Heart left ventricle (tissue), 16 donors: ENCODE measurements around the gene OSCP1. TPM values are rescaled to one million over a fixed set of nuclear protein-coding genes. Genes with fewer than 3 reads are reported as not detected.

Experiments used
- ATAC-seq, 4 donors: fragments of 200-7000 bp; cut with Tn5 transposase; one replicate each; pipeline ENCODE4 v1.9.1; 2020 to 2022; ENCODE audit warnings: moderate library complexity in 4 of 4, mild to moderate bottlenecking in 3 of 4, moderate number of reproducible peaks in 1 of 4
- DNase-seq, 5 donors: peaks; one replicate each; pipeline ENCODE4 v3.0.0-alpha.2; 2020
- H3K27ac ChIP-seq, 12 donors: fragments of 200-600 bp; sonication (generic) in 4 of 12; one replicate each; pipeline versions ENCODE4 v1.5.0 to v1.8.0; 2016 to 2022; ENCODE audit warnings: mild to moderate bottlenecking in 2 of 12
- H3K27me3 ChIP-seq, 9 donors: fragments of 200-600 bp; sonication (generic) in 2 of 9; one replicate each; pipeline versions ENCODE4 v1.5.1 to v1.8.0; 2016 to 2022; ENCODE audit warnings: mild to moderate bottlenecking in 3 of 9
- H3K36me3 ChIP-seq, 9 donors: fragments of 200-600 bp; sonication (generic) in 2 of 9; one replicate each; pipeline versions ENCODE4 v1.5.0 to v1.8.0; 2018 to 2022; ENCODE audit warnings: mild to moderate bottlenecking in 2 of 9
- H3K4me1 ChIP-seq, 12 donors: fragments of 200-600 bp; sonication (generic) in 4 of 12; one replicate each; pipeline versions ENCODE4 v1.5.0 to v1.8.0; 2016 to 2022; ENCODE audit warnings: mild to moderate bottlenecking in 3 of 12
- H3K4me3 ChIP-seq, 12 donors: fragments of 200-600 bp; sonication (generic) in 4 of 12; one replicate each; pipeline versions ENCODE4 v1.5.0 to v1.8.0; 2017 to 2022; ENCODE audit warnings: mild to moderate bottlenecking in 9 of 12, moderate library complexity in 4 of 12
- H3K9me3 ChIP-seq, 12 donors: fragments of 200-600 bp; sonication (generic) in 4 of 12; one replicate each; pipeline versions ENCODE4 v1.5.0 to v1.8.0; 2016 to 2022; ENCODE audit warnings: mild to moderate bottlenecking in 1 of 12
- CTCF ChIP-seq, 12 donors: fragments of 200-600 bp; sonication (generic) in 4 of 12; IDR thresholded peaks; one replicate each; pipeline versions ENCODE4 v1.5.0 to v1.8.0; 2018 to 2022; ENCODE audit warnings: antibody characterized with exemption in 12 of 12, mild to moderate bottlenecking in 5 of 12
- POLR2A ChIP-seq, 2 donors: fragments of 450-650 bp; IDR thresholded peaks; one replicate each; pipeline ENCODE4 v1.6.1; 2017; ENCODE audit warnings: antibody characterized with exemption in 2 of 2, mild to moderate bottlenecking in 2 of 2, moderate library complexity in 2 of 2
- WGBS, 4 donors: extraction: QIAGEN DNeasy Blood & Tissue Kit in 2 of 4; methylation state at CpG; one replicate each; pipeline versions ENCODE4 v1.1.5 to v1.1.7; 2013 to 2018; 5-methylcytosine and 5-hydroxymethylcytosine counted together
- intact Hi-C, 10 donors: fragments of 100-400 bp; cut with DNase I; formaldehyde crosslinking; loops; one replicate each; pipeline versions ENCODE4 v1.11.1 to v1.14.2; 2022
- polyA plus RNA-seq, 2 donors: library from polyadenylated mRNA; stranded (reverse); fragments of 200-250 nt; gene quantifications; one replicate each; pipeline ENCODE4 v1.2.3, GENCODE V29; 2013
- total RNA-seq, 9 donors: library from RNA; depleted of rRNA in 2 of 9; stranded (reverse); fragments of >200 nt in 2 of 9; fragmentation: NEBNext Ultra II Directional in 3 of 9; extraction: Animal tissue kit (Norgen Biotek cat#: 25700) in 3 of 9; gene quantifications; one replicate each; pipeline versions ENCODE4 v1.1.0 to v1.2.4, GENCODE V29; 2016 to 2023
- donor health status: ischemic (EF 13 %, LVEDD 7.1; RV severe dilation, severe dysfunction).
- donor health status: healthy with polysubstance abuse.
- donor health status: DM: no; HTN: yes; CAD: no.
- donor health status: DM: no; HTN: no; CAD: no.
- donor health status: ischemic (EF 25% LVEDD 6.9; RV normal size, moderate dysfunction).
- donor health status: ischemic (EF 25% LVEDD 5.7; RV mildly dilated, moderate dysfunction).
- donor health status: healthy.
- donor health status: DM: yes; HTN: yes; CAD: no.
- donor health status: ischemic (EF 35%, LVEDD 5.7; RV mildly dilated, moderate dysfunction).
- donor health status: nonischemic (EF 11% LVEDD 7.7; RV severe dilation, severe dysfunction).
- donor health status: DM: yes; HTN: yes; CAD: no.
- donor health status: PGD.
- donor health status: ischemic (EF 29% LVEDD 5.4; RV normal size, mild dysfunction).
- donor health status: nonischemic (EF 23%, LVEDD 6.1; RV moderate dilation, normal function).

OSCP1 gene
- total and polyA plus RNA-seq, 11 donors: 3.8 to 11.5 (median 6.0) TPM

- no peaks in the 10 kb centered on the region for H3K27me3 ChIP-seq
- TF ChIP-seq POLR2A (IDR thresholded peaks at IDR 0.05) (no peak), CTCF (IDR thresholded peaks at IDR 0.05) (no peak)
- WGBS, 4 donors: 83 to 91% (median 87%) methylated on average over 7 of the region's 7 CpGs
- H3K4me3 ChIP-seq: peak overlapping the region in 7 of 12 donors; percentile 68 to 99 (median 82)
- DNase-seq (no peak), ATAC-seq (no peak)
- H3K27ac ChIP-seq: peak overlapping the region in 8 of 12 donors; percentile 85 to 98 (median 92)
- H3K36me3 ChIP-seq: peaks cover 0 to 9% (median 6%) of the 10 kb centered on the region in 9 donors
- no peaks in the 10 kb centered on the region for H3K9me3 ChIP-seq
- intact Hi-C loops: loop anchor here in 1 of 10 donors (5.0 kb wide), 1 partner anchor 176 kb away; the partner anchor contains the start of gene THRAP3
- H3K4me1 ChIP-seq: peaks cover 0 to 44% (median 14%) of the 10 kb centered on the region in 12 donors
Measured at GRCh38 chr1:36398370-36398977, 51.8 kb downstream of the OSCP1 start.

DNA sequence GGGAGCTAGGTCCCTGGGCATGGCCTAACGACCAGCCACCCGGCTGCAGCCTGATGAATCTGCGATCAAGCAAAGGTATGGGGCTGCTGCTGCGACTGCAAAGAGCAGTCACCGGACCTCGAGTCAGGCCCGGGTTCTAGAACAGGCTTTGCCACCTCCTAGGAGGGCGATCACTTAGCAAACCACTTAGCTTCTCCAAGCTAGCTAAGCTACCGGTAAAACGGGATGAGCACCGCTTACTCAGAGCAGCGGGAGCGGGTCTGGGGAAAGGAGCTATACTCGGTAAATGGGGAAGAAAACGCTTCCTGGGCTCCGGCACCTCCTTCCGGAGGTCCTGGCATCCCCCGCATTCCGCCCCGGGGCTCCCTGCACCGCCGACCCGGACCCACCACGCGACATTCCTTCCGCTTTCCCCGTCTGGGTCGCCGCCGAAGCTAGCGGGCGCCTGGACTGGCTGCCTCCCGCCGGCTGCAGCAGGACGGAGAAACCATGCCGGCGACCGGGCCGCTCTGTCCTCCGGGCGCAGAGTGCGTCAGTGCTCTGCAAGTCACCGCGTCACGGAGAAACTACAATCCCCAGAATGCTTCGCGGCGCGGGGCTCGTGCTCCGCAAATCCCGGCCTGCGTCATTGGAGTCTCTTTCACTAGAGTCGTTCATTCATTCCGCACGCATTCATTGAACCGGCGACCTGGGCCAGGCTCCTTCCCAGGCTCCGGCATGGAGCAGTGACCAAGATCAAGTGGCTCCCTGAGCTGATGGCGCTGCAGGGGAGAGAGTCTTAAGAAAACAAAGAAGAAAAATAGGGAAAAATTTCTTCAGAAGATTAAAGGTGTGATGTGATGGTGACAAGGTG, 52.6 kb downstream of the OSCP1 start, which contains the start of gene LSM10:
LSM10 (minus strand) TSS at position 531 of the 853 bp plus-strand sequence. CDS start 3,779 bp downstream, outside the sequence.
- TF ChIP-seq POLR2A (IDR thresholded peaks at IDR 0.05): peak in 1 of 2 donors; percentile 93
- TF ChIP-seq CTCF (IDR thresholded peaks at IDR 0.05): peak in 3 of 12 donors; percentile 6 to 21 (median 20)
- intact Hi-C loops: loop anchor here in 1 of 10 donors (1.0 to 5.0 kb wide), 2 partner anchors 11 to 175 kb away; partner anchors contain the start of gene THRAP3
- WGBS, 4 donors: 0 to 1% (median 0%) methylated on average over 42 to 60 of the region's 60 CpGs
- peak; percentile 95 to 96 (median 95) for DNase-seq
- H3K4me1 ChIP-seq: peaks cover 0 to 44% (median 14%) of the 10 kb centered on the region in 12 donors
- peak within 1 kb of the TSS; percentile 60 to 99 (median 80) for H3K4me3 ChIP-seq
- no peaks in the 10 kb centered on the region for H3K27me3 ChIP-seq
- peaks cover 0 to 18% (median 15%) of the 10 kb centered on the region in 9 donors for H3K36me3 ChIP-seq
- no peaks in the 10 kb centered on the region for H3K9me3 ChIP-seq
- peak within 1 kb of the TSS; percentile 71 to 98 (median 90) for H3K27ac ChIP-seq
- peak; percentile 94 to 98 (median 97) for ATAC-seq

DNA sequence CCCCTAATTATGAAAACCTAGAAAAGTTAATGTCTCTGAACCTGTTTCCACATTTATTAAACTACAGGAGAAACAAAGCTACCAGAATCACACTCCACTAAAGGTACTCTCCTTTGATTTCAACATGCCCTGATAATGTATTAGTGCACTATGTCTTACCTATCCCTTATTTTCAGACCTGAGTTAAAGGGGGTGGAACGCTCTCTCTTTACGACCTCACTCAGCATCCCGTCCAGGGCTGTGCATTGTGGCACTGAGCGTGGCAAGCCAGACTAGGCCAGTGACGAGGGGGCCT, 53.2 kb downstream of the OSCP1 start:
- no peak for DNase-seq
- intact Hi-C loops: loop anchor here in 1 of 10 donors (1.0 to 5.0 kb wide), 2 partner anchors 11 to 175 kb away; partner anchors contain the start of gene THRAP3

More for the DNA sequence above, 53.2 kb downstream of the OSCP1 start:
- H3K36me3 ChIP-seq: peaks cover 0 to 23% (median 20%) of the 10 kb centered on the region in 9 donors
- H3K27ac ChIP-seq: peak overlapping the region; percentile 71 to 98 (median 90)
- H3K27me3 ChIP-seq: no peaks in the 10 kb centered on the region
- peaks cover 0 to 43% (median 14%) of the 10 kb centered on the region in 12 donors for H3K4me1 ChIP-seq
- 2 to 12% (median 8%) methylated on average over 5 of the region's 5 CpGs for WGBS, 4 donors
- peak; percentile 35 to 60 (median 49) for ATAC-seq
- no peaks in the 10 kb centered on the region for H3K9me3 ChIP-seq
- peak overlapping the region; percentile 60 to 99 (median 80) for H3K4me3 ChIP-seq
- TF ChIP-seq CTCF (IDR thresholded peaks at IDR 0.05): no peak
- TF ChIP-seq POLR2A (IDR thresholded peaks at IDR 0.05): no peak
